Upper lobe of left lung (tissue), 6 donors: ENCODE data around the gene RNH1. TPM values are rescaled to one million over a fixed set of nuclear protein-coding genes. Genes with fewer than 3 reads are reported as not detected.

ENCODE experiments used
- ATAC-seq, 2 donors: fragments of 200-7000 bp; cut with Tn5 transposase; one replicate each; pipeline ENCODE4 v1.9.1; 2022; ENCODE audit warnings: mild to moderate bottlenecking in 2 of 2, moderate library complexity in 2 of 2; ENCODE audit not compliant: low FRiP score in 2 of 2
- DNase-seq, 2 donors: peaks; one replicate each; pipeline ENCODE4 v3.0.0-alpha.2; 2019 to 2020
- H3K27ac ChIP-seq, 4 donors: fragments of 200-600 bp; sonication (generic); one replicate each; pipeline ENCODE4 v1.5.1; 2016 to 2019
- H3K27me3 ChIP-seq, 4 donors: fragments of 200-600 bp; sonication (generic); one replicate each; pipeline ENCODE4 v1.5.1; 2017 to 2019
- H3K36me3 ChIP-seq, 4 donors: fragments of 200-600 bp; sonication (generic); one replicate each; pipeline ENCODE4 v1.5.1; 2016 to 2019
- H3K4me1 ChIP-seq, 4 donors: fragments of 200-600 bp; sonication (generic); one replicate each; pipeline ENCODE4 v1.5.1; 2018 to 2019
- H3K4me3 ChIP-seq, 4 donors: fragments of 200-600 bp; sonication (generic); one replicate each; pipeline ENCODE4 v1.5.1; 2017 to 2019; ENCODE audit warnings: mild to moderate bottlenecking in 2 of 4, moderate library complexity in 1 of 4
- H3K9me3 ChIP-seq, 4 donors: fragments of 200-600 bp; sonication (generic); one replicate each; pipeline ENCODE4 v1.5.1; 2018 to 2019
- EP300 ChIP-seq, 4 donors: sonication (generic); formaldehyde crosslinking; IDR thresholded peaks; one replicate each; pipeline ENCODE4 v1.5.1; 2017; ENCODE audit warnings: antibody characterized with exemption in 4 of 4, control low read depth in 2 of 4
- POLR2A ChIP-seq, 4 donors: fragments of 450-650 bp; IDR thresholded peaks; one replicate each; pipeline ENCODE4 v1.5.1; 2016 to 2017; ENCODE audit warnings: antibody characterized with exemption in 4 of 4, mild to moderate bottlenecking in 2 of 4
- POLR2AphosphoS5 ChIP-seq, 2 donors: sonication (generic); formaldehyde crosslinking; IDR thresholded peaks; one replicate each; pipeline ENCODE4 v1.5.1; 2017; ENCODE audit warnings: antibody characterized with exemption in 2 of 2
- WGBS, 2 donors: methylation state at CpG; one replicate each; pipeline ENCODE4 v1.1.5; 2017 to 2018; 5-methylcytosine and 5-hydroxymethylcytosine counted together
- total RNA-seq, 6 donors: library from RNA; depleted of rRNA in 4 of 6; stranded (reverse); fragments of >200 nt in 4 of 6; gene quantifications; one replicate each; pipeline versions ENCODE4 v1.1.0 to v1.2.1, GENCODE V29; 2016 to 2021
- TF ChIP-seq, protein P1 (sequence below), 6 experiments: fragments of 450-650 bp in 4 of 6; fragments of 200-600 bp in 2 of 6; sonication (generic) in 2 of 6; IDR thresholded peaks; one replicate each; pipeline ENCODE4 v1.5.1; 2016 to 2019; ENCODE audit warnings: antibody characterized with exemption in 6 of 6
- donor health status: DM: no; HTN: no; CAD: no; lungs with moderate emphysema.
- donor health status: DM: no; HTN: yes; CAD: no; lungs with severe emphysema.

Gene RNH1
- total RNA-seq, 6 donors from 2014 or later = 236 to 374 (median 339) TPM

GRCh38 chr11:538431-539051 lies 31.5 kb upstream of the RNH1 start:
- H3K27me3 ChIP-seq = no peaks in the 10 kb centered on the region
- WGBS, 2 donors = 91 to 96% methylated on average over 16 to 20 of the region's 20 CpGs
- peak overlapping the region in 1 of 4 donors; percentile 89 for H3K27ac ChIP-seq
- no peak for ATAC-seq
- H3K36me3 ChIP-seq = peaks cover 0 to 3% (median under 1%) of the 10 kb centered on the region in 4 donors
- H3K4me1 ChIP-seq = peaks cover 31 to 38% (median 34%) of the 10 kb centered on the region in 4 donors
- no peaks in the 10 kb centered on the region for H3K9me3 ChIP-seq
- TF ChIP-seq, protein P1, sequence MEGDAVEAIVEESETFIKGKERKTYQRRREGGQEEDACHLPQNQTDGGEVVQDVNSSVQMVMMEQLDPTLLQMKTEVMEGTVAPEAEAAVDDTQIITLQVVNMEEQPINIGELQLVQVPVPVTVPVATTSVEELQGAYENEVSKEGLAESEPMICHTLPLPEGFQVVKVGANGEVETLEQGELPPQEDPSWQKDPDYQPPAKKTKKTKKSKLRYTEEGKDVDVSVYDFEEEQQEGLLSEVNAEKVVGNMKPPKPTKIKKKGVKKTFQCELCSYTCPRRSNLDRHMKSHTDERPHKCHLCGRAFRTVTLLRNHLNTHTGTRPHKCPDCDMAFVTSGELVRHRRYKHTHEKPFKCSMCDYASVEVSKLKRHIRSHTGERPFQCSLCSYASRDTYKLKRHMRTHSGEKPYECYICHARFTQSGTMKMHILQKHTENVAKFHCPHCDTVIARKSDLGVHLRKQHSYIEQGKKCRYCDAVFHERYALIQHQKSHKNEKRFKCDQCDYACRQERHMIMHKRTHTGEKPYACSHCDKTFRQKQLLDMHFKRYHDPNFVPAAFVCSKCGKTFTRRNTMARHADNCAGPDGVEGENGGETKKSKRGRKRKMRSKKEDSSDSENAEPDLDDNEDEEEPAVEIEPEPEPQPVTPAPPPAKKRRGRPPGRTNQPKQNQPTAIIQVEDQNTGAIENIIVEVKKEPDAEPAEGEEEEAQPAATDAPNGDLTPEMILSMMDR (IDR thresholded peaks at IDR 0.05) = no peak
- no peak for TF ChIP-seq POLR2AphosphoS5 (IDR thresholded peaks at IDR 0.05)
- TF ChIP-seq EP300 (IDR thresholded peaks at IDR 0.05) = no peak
- TF ChIP-seq POLR2A (IDR thresholded peaks at IDR 0.05) = no peak
- H3K4me3 ChIP-seq = no peak overlapping the region
- DNase-seq = peak in 1 of 2 donors; percentile 46

- peak in 1 of 2 donors; percentile 62 for DNase-seq
- peak overlapping the region; percentile 26 to 89 (median 84) for H3K27ac ChIP-seq
Measured at GRCh38 chr11:537622-538430, 30.8 kb upstream of the RNH1 start.

GRCh38 chr11:536841-537621 lies 30.0 kb upstream of the RNH1 start, which contains the start of gene LRRC56:
TSS of gene LRRC56 (plus strand) at chr11:537527. CDS start at chr11:540685, 3,158 bp downstream.
- no peaks in the 10 kb centered on the region for H3K9me3 ChIP-seq
- 6% methylated on average over 55 of the region's 93 CpGs; no CpG with 5 or more reads in 1 of the 2 donors for WGBS, 2 donors
- H3K4me3 ChIP-seq = peak within 1 kb of the TSS; percentile 3 to 97 (median 91)
- no peaks in the 10 kb centered on the region for H3K27me3 ChIP-seq
- H3K4me1 ChIP-seq = peaks cover 31 to 49% (median 34%) of the 10 kb centered on the region in 4 donors
- peak in 2 of 4 donors; percentile 41 to 46 for TF ChIP-seq POLR2A (IDR thresholded peaks at IDR 0.05)
- TF ChIP-seq EP300 (IDR thresholded peaks at IDR 0.05) = peak in 1 of 4 donors; percentile 16
- peak in 1 of 2 donors; percentile 65 for TF ChIP-seq POLR2AphosphoS5 (IDR thresholded peaks at IDR 0.05)
- TF ChIP-seq, protein P1 (IDR thresholded peaks at IDR 0.05) = peak in 2 of 6 experiments; percentile 17 to 20
- H3K27ac ChIP-seq = peak within 1 kb of the TSS; percentile 47 to 89 (median 84)
- DNase-seq (peak; percentile 92 to 98), ATAC-seq (peak; percentile 54 to 64)
- peaks cover 4 to 18% (median 12%) of the 10 kb centered on the region in 4 donors for H3K36me3 ChIP-seq

More at GRCh38 chr11:537622-538430, 30.8 kb upstream of the RNH1 start:
- TF ChIP-seq EP300 (IDR thresholded peaks at IDR 0.05) = no peak
- TF ChIP-seq POLR2A (IDR thresholded peaks at IDR 0.05) = no peak
- TF ChIP-seq POLR2AphosphoS5 (IDR thresholded peaks at IDR 0.05) = no peak
- TF ChIP-seq, protein P1 (IDR thresholded peaks at IDR 0.05) = no peak
- Histone ChIP-seq H3K9me3 (no peaks in the 10 kb centered on the region), H3K4me3 (peak overlapping the region; percentile 3 to 97 (median 91)), H3K36me3 (peaks cover 2 to 10% (median 6%) of the 10 kb centered on the region in 4 donors), H3K4me1 (peaks cover 31 to 43% (median 34%) of the 10 kb centered on the region in 4 donors), H3K27me3 (no peaks in the 10 kb centered on the region)
- ATAC-seq = no peak
- WGBS, 2 donors = 65 to 80% methylated on average over 7 of the region's 19 CpGs
